Body of pancreas (tissue), 4 donors: ENCODE results near the gene MAP3K4.

ENCODE experiments used
- CTCF ChIP-seq, 7 experiments: fragments of 450-650 bp in 4 of 7; fragments of 200-600 bp in 3 of 7; sonication (generic) in 3 of 7; IDR thresholded peaks; one replicate each; pipeline ENCODE4 v1.5.1; 2016 to 2019; ENCODE audit warnings: antibody characterized with exemption in 7 of 7
- POLR2A ChIP-seq, 3 donors: fragments of 450-650 bp; IDR thresholded peaks; one replicate each; pipeline ENCODE4 v1.6.1; 2016; ENCODE audit warnings: antibody characterized with exemption in 3 of 3, mild to moderate bottlenecking in 2 of 3

GRCh38 chr6:160966493-160967229 is 24.9 kb upstream of the MAP3K4 start:
- TF ChIP-seq CTCF (IDR thresholded peaks at IDR 0.05) (no peak), POLR2A (IDR thresholded peaks at IDR 0.05) (no peak)
